Loucy (cell line): ENCODE data around the gene ZNF701.
"Not testable (repeated sequence)": the region's sequence is repeated elsewhere in the genome, so short reads cannot be mapped to it uniquely, and the experiment has no call there.

Experiments
- H2AFZ ChIP-seq: fragments of 200-600 bp; sonication (generic); 2 replicates; pipeline ENCODE4 v1.6.0; 2016; ENCODE audit warnings: antibody characterized with exemption, mild to moderate bottlenecking, low read length, moderate library complexity
- H3F3A ChIP-seq: fragments of 200-600 bp; 2 replicates; pipeline ENCODE4 v1.6.0; 2016; ENCODE audit warnings: antibody characterized with exemption, low read depth, mild to moderate bottlenecking
- H3K27me3 ChIP-seq: fragments of 200-600 bp; sonication (generic); 2 replicates; pipeline ENCODE4 v1.6.1; 2014; ENCODE audit warnings: low read length, mild to moderate bottlenecking; ENCODE audit not compliant: insufficient read depth, poor library complexity, severe bottlenecking
- H3K36me3 ChIP-seq: fragments of 200-600 bp; sonication (generic); 2 replicates; pipeline ENCODE4 v1.6.1; 2016; ENCODE audit warnings: low read length; ENCODE audit not compliant: insufficient read depth
- H3K4me1 ChIP-seq: fragments of 200-600 bp; sonication (generic); 2 replicates; pipeline ENCODE4 v1.5.1; 2014; ENCODE audit warnings: low read length, mild to moderate bottlenecking; ENCODE audit not compliant: insufficient read depth, poor library complexity, severe bottlenecking
- H3K4me2 ChIP-seq: fragments of 200-600 bp; sonication (generic); 2 replicates; pipeline ENCODE4 v1.6.0; 2014; ENCODE audit warnings: antibody characterized with exemption, low read length, low read depth, mild to moderate bottlenecking; ENCODE audit not compliant: poor library complexity, severe bottlenecking
- H3K4me3 ChIP-seq: fragments of 200-600 bp; sonication (generic); 2 replicates; pipeline ENCODE4 v1.5.1; 2014; ENCODE audit warnings: low read length, mild to moderate bottlenecking, mixed read lengths; ENCODE audit not compliant: poor library complexity, severe bottlenecking
- H3K79me2 ChIP-seq: fragments of 200-600 bp; sonication (generic); 2 replicates; pipeline ENCODE4 v1.6.1; 2014; ENCODE audit warnings: low read length; ENCODE audit not compliant: insufficient read depth
- H3K9ac ChIP-seq: fragments of 200-600 bp; sonication (generic); 2 replicates; pipeline ENCODE4 v1.6.0; 2014; ENCODE audit warnings: mild to moderate bottlenecking, low read depth, low read length, moderate library complexity; ENCODE audit not compliant: poor library complexity, severe bottlenecking
- H3K9me2 ChIP-seq: fragments of 200-600 bp; sonication (generic); replicated peaks from 2 replicates; pipeline ENCODE4 v1.6.1; 2016; ENCODE audit warnings: low read depth, low read length, mixed read lengths
- H3K9me3 ChIP-seq: fragments of 200-600 bp; sonication (generic); 2 replicates; pipeline ENCODE4 v1.6.1; 2014; ENCODE audit warnings: mild to moderate bottlenecking, antibody characterized with exemption, low read length, low read depth; ENCODE audit not compliant: insufficient read depth
- H4K20me1 ChIP-seq: fragments of 200-600 bp; sonication (generic); 2 replicates; pipeline ENCODE4 v1.6.0; 2014; ENCODE audit warnings: antibody characterized with exemption, low read length, mild to moderate bottlenecking; ENCODE audit not compliant: insufficient read depth, poor library complexity, severe bottlenecking
- EZH2phosphoT487 ChIP-seq: fragments of 200-600 bp; IDR thresholded peaks from 2 replicates; pipeline ENCODE4 v1.6.1; 2018; ENCODE audit warnings: antibody characterized with exemption, mild to moderate bottlenecking, moderate library complexity, borderline replicate concordance
- TF ChIP-seq, protein P1 (sequence below): fragments of 200-600 bp; sonication (generic); conservative IDR thresholded peaks from 2 replicates; pipeline ENCODE4 v1.5.1; 2014; ENCODE audit warnings: mild to moderate bottlenecking, antibody characterized with exemption, low read length

The ZNF701 gene

DNA sequence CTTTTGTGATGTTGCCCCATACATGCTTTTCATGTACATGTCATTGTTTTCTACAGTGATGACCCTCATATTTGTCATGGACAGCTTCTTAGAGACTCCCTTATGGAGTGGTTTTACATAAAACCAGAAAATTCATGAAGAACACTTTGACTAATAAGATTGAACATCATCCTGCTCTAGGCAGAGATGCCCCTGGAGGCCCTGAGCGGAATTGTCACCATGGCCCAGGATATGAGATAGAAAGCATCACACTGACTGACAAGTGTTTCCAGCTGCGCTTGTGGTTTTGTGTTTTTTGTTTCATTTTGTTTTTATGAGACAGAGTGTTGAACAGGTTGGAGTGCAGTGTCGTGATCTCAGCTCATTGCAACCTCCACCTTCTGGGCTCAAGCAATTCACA lies 22.2 kb downstream of the ZNF701 start:
- TF ChIP-seq, protein P1, sequence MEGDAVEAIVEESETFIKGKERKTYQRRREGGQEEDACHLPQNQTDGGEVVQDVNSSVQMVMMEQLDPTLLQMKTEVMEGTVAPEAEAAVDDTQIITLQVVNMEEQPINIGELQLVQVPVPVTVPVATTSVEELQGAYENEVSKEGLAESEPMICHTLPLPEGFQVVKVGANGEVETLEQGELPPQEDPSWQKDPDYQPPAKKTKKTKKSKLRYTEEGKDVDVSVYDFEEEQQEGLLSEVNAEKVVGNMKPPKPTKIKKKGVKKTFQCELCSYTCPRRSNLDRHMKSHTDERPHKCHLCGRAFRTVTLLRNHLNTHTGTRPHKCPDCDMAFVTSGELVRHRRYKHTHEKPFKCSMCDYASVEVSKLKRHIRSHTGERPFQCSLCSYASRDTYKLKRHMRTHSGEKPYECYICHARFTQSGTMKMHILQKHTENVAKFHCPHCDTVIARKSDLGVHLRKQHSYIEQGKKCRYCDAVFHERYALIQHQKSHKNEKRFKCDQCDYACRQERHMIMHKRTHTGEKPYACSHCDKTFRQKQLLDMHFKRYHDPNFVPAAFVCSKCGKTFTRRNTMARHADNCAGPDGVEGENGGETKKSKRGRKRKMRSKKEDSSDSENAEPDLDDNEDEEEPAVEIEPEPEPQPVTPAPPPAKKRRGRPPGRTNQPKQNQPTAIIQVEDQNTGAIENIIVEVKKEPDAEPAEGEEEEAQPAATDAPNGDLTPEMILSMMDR, result peak; percentile 43
- TF ChIP-seq EZH2phosphoT487, result no peak
- H3K36me3 ChIP-seq, result peaks cover 20% of the 10 kb centered on the region; the same call in 1 of the 2 replicates
- H3K9me3 ChIP-seq, result no peaks in the 10 kb centered on the region

DNA sequence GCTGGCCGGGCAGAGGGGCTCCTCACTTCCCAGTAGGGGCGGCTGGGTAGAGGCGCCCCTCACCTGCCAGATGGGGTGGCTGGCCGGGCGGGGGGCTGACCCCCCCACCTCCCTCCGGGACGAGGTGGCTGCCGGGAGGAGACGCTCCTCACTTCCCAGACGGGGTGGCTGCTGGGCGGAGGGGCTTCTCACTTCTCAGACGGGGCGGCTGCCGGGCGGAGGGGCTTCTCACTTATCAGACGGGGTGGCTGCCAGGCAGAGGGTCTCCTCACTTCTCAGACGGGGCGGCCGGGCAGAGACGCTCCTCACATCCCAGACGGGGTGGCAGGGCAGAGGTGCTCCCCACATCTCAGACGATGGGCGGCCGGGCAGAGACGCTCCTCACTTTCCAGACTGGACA lies 23.4 kb downstream of the ZNF701 start:
- not testable (repeated sequence) for H3K9me2 ChIP-seq, H3K27me3 ChIP-seq, H3K9ac ChIP-seq, H3F3A ChIP-seq, H3K4me3 ChIP-seq, H3K9me3 ChIP-seq, H3K4me1 ChIP-seq, H3K79me2 ChIP-seq, H3K4me2 ChIP-seq, H2AFZ ChIP-seq, H4K20me1 ChIP-seq
- H3K36me3 ChIP-seq, result peaks cover 20% of the 10 kb centered on the region; the same call in 1 of the 2 replicates

More for the DNA sequence above, 22.2 kb downstream of the ZNF701 start:
- Histone ChIP-seq H3K4me1 (no peaks in the 10 kb centered on the region), H3K4me3 (no peak overlapping the region), H3F3A (no peaks in the 10 kb centered on the region), H3K4me2 (no peak overlapping the region), H3K9me2 (no peaks in the 10 kb centered on the region), H3K79me2 (no peaks in the 10 kb centered on the region), H3K27me3 (no peaks in the 10 kb centered on the region), H3K9ac (no peak overlapping the region), H4K20me1 (no peaks in the 10 kb centered on the region), H2AFZ (no peak overlapping the region)

DNA sequence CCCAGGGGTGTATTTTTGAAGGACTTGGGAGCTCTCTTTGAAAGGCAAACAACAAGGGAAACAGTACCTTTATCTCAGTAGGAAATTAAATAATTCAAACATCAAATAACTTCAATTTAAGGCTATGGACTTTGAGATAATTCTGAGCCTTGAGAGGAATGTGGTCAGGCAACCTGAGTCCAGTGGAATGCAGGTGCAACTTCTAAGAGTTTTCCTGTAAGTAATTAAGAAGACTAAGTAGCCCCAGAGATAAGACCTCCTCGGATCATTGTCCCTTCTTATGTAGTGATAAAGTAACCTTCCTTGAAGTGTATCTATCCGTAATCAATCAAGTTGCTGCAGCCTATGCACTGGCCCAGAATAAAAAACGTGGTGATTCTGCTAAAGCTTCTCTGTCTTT lies 29.2 kb downstream of the ZNF701 start:
- H4K20me1 ChIP-seq, result peaks cover 6% of the 10 kb centered on the region
- no peaks in the 10 kb centered on the region for H3F3A ChIP-seq
- no peaks in the 10 kb centered on the region for H3K9me2 ChIP-seq
- peaks cover 13% of the 10 kb centered on the region for H3K4me1 ChIP-seq
- H3K4me3 ChIP-seq, result no peak overlapping the region
- peaks cover 19% of the 10 kb centered on the region for H3K79me2 ChIP-seq
- no peak overlapping the region for H3K9ac ChIP-seq
- H3K4me2 ChIP-seq, result no peak overlapping the region
- H3K36me3 ChIP-seq, result peaks cover 13% of the 10 kb centered on the region; the same call in 1 of the 2 replicates
- H2AFZ ChIP-seq, result no peak overlapping the region
- no peak for TF ChIP-seq EZH2phosphoT487
- TF ChIP-seq, protein P1, result no peak
- H3K9me3 ChIP-seq, result no peaks in the 10 kb centered on the region
- no peaks in the 10 kb centered on the region for H3K27me3 ChIP-seq

DNA sequence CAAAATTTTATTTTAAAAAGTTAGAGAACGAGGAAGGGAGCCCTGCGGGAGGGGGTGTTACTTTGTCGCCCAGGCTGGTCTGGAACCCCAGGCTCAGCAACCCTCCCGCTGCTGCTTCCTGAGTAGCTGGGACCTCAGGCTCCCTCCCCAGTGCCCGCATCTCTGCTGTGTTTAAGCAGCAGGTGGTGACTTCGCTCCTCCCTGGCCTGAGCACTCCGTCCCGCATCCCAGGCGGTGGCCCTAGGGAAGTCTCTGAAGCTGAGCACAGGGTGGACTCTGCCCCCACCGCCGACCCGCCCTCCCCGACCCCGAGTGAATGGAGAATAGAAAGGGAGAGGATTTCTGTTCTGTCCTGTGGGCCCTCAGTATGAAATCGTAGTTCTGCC lies 30.5 kb downstream of the ZNF701 start:
- H4K20me1 ChIP-seq, result peaks cover 6% of the 10 kb centered on the region
- H3K4me3 ChIP-seq, result peak overlapping the region; percentile 86
- peaks cover 12% of the 10 kb centered on the region; the same call in 1 of the 2 replicates for H3K36me3 ChIP-seq
- no peaks in the 10 kb centered on the region for H3F3A ChIP-seq
- no peaks in the 10 kb centered on the region for H3K27me3 ChIP-seq
- no peaks in the 10 kb centered on the region for H3K9me2 ChIP-seq
- peak overlapping the region; percentile 94; the same call in 1 of the 2 replicates for H2AFZ ChIP-seq
- peaks cover 19% of the 10 kb centered on the region for H3K79me2 ChIP-seq
- no peaks in the 10 kb centered on the region for H3K9me3 ChIP-seq
- peak overlapping the region; percentile 96 for H3K4me2 ChIP-seq
- peaks cover 21% of the 10 kb centered on the region for H3K4me1 ChIP-seq
- peak overlapping the region; percentile 75 for H3K9ac ChIP-seq
- TF ChIP-seq, protein P1, result no peak
- no peak for TF ChIP-seq EZH2phosphoT487
